GM12873 (cell line): ENCODE measurements around the gene VWF.

Source experiments
- CTCF ChIP-seq: IDR thresholded peaks from 2 replicates; pipeline ENCODE4 v1.5.1; 2012; ENCODE audit warnings: low read depth, mild to moderate bottlenecking, moderate library complexity, low read length, control low read depth; ENCODE audit not compliant: insufficient read depth; ENCODE audit errors: missing control alignments

The VWF gene

GRCh38 chr12:6133642-6134041, 9.2 kb upstream of the VWF start:
- TF ChIP-seq CTCF = no peak

- TF ChIP-seq CTCF = no peak
Observed at GRCh38 chr12:6132496-6132895, 8.0 kb upstream of the VWF start.

GRCh38 chr12:6125310-6125608, 789 bp upstream of the VWF start:
- no peak for TF ChIP-seq CTCF

- no peak for TF ChIP-seq CTCF
Observed at GRCh38 chr12:6123258-6123657, 1.2 kb downstream of the VWF start.

- no peak for TF ChIP-seq CTCF
Observed at GRCh38 chr12:6122201-6122600, 2.3 kb downstream of the VWF start.

GRCh38 chr12:6120796-6121473, 3.5 kb downstream of the VWF start:
- TF ChIP-seq CTCF = no peak

GRCh38 chr12:6118891-6119568, 5.4 kb downstream of the VWF start:
- no peak for TF ChIP-seq CTCF
